SU-DHL-6 (cell line): ENCODE data around the gene NEK10.

Source experiments
- CTCF ChIP-seq: fragments of 200-600 bp; sonication (generic); IDR thresholded peaks from one replicate; pipeline ENCODE4 v1.5.1; 2017; ENCODE audit warnings: antibody characterized with exemption, mild to moderate bottlenecking, low read length, moderate library complexity; ENCODE audit not compliant: insufficient read depth, poor library complexity, severe bottlenecking
- EZH2phosphoT487 ChIP-seq: fragments of 200-600 bp; sonication (generic), shearing (Covaris generic); conservative IDR thresholded peaks from 2 replicates; pipeline ENCODE4 v1.6.1; 2018; ENCODE audit warnings: mild to moderate bottlenecking, antibody characterized with exemption, low read length, moderate library complexity, mixed read lengths

- TF ChIP-seq CTCF: no peak
- TF ChIP-seq EZH2phosphoT487: no peak
Measured at GRCh38 chr3:27254896-27255295, 114.3 kb downstream of the NEK10 start.
